IMR-90 (cell line): Measurements from ENCODE around the gene NCKAP5. TPM values are rescaled to one million over a fixed set of nuclear protein-coding genes. Genes with fewer than 3 reads are reported as not detected.

Experiments used
- ATAC-seq: fragments of 200-7000 bp; cut with Tn5 transposase; 2 replicates; pipeline ENCODE4 v1.9.1; 2020; ENCODE audit warnings: low read depth, mild to moderate bottlenecking, moderate library complexity
- BruUV-seq: library from RNA; stranded (reverse); fragments of 400-500 nt; replicated peaks from 2 replicates; lab custom pipeline; 2021; lab: Mats Ljungman, UMichigan
- CTCF ChIA-PET: fragments of 300-600 bp; formaldehyde crosslinking; extraction: SDS; loops from one replicate; lab custom pipeline; 2021; ENCODE audit warnings: antibody characterized with exemption; lab: Yijun Ruan, JAX
- POLR2A ChIA-PET: fragments of 300-600 bp; sonication (Branson Sonifier 250); formaldehyde crosslinking; loops from one replicate; lab custom pipeline; 2022; ENCODE audit warnings: antibody characterized with exemption; ENCODE audit not compliant: unreplicated experiment; lab: Charles Lee
- DNase-seq: peaks from one replicate; pipeline ENCODE4 v3.0.0; 2013
- H2AFZ ChIP-seq: replicated peaks from 2 replicates; pipeline ENCODE3; 2013; ENCODE audit warnings: low read length, mild to moderate bottlenecking; ENCODE audit not compliant: poor library complexity
- H2AK5ac ChIP-seq: 2 replicates; pipeline ENCODE4 v1.6.1; 2013; ENCODE audit warnings: low read depth, low read length, inconsistent platforms
- H2AK9ac ChIP-seq: replicated peaks from 2 replicates; pipeline ENCODE3; 2013; ENCODE audit warnings: mild to moderate bottlenecking, low read depth, low read length, moderate library complexity; ENCODE audit not compliant: poor library complexity
- H2BK120ac ChIP-seq: 2 replicates; pipeline ENCODE4 v1.6.1; 2013; ENCODE audit warnings: low read depth, low read length, inconsistent platforms
- H2BK15ac ChIP-seq: 3 replicates; pipeline ENCODE4 v1.6.1; 2013; ENCODE audit warnings: low read depth, low read length, inconsistent platforms
- H2BK20ac ChIP-seq: 2 replicates; pipeline ENCODE4 v1.6.1; 2013; ENCODE audit warnings: low read depth, mild to moderate bottlenecking, inconsistent platforms, low read length, moderate library complexity
- H2BK5ac ChIP-seq: 2 replicates; pipeline ENCODE4 v1.6.1; 2013; ENCODE audit warnings: mild to moderate bottlenecking, low read depth, low read length, inconsistent platforms; ENCODE audit not compliant: poor library complexity, severe bottlenecking
- H3K14ac ChIP-seq: replicated peaks from 2 replicates; pipeline ENCODE4 v1.6.1; 2013; ENCODE audit warnings: low read depth, low read length, inconsistent platforms
- H3K18ac ChIP-seq: 2 replicates; pipeline ENCODE4 v1.6.1; 2013; ENCODE audit warnings: low read depth, low read length, control low read depth
- H3K23ac ChIP-seq: 2 replicates; pipeline ENCODE4 v1.6.1; 2013; ENCODE audit warnings: low read depth, low read length, inconsistent platforms
- H3K27ac ChIP-seq: 2 replicates; pipeline ENCODE4 v1.5.1; 2013; ENCODE audit warnings: mild to moderate bottlenecking, control low read depth, low read length; ENCODE audit not compliant: insufficient read depth
- H3K27me3 ChIP-seq: 2 replicates; pipeline ENCODE4 v1.6.1; 2013; ENCODE audit warnings: low read length; ENCODE audit not compliant: control insufficient read depth, insufficient read depth
- H3K36me3 ChIP-seq: 2 replicates; pipeline ENCODE4 v1.6.1; 2013; ENCODE audit warnings: low read length, mixed read lengths; ENCODE audit not compliant: control insufficient read depth, insufficient read depth
- H3K4ac ChIP-seq: 2 replicates; pipeline ENCODE4 v1.6.1; 2013; ENCODE audit warnings: low read depth, low read length, inconsistent platforms
- H3K4me1 ChIP-seq: 2 replicates; pipeline ENCODE4 v1.6.1; 2013; ENCODE audit warnings: low read length, mixed read lengths; ENCODE audit not compliant: control insufficient read depth, insufficient read depth
- H3K4me2 ChIP-seq: 2 replicates; pipeline ENCODE4 v1.6.1; 2013; ENCODE audit warnings: low read depth, mild to moderate bottlenecking, control low read depth, low read length, moderate library complexity
- H3K4me3 ChIP-seq: 2 replicates; pipeline ENCODE4 v1.5.1; 2013; ENCODE audit warnings: low read depth, mild to moderate bottlenecking, control low read depth, low read length, moderate library complexity; ENCODE audit not compliant: insufficient read depth
- H3K56ac ChIP-seq: 2 replicates; pipeline ENCODE4 v1.6.1; 2013; ENCODE audit warnings: low read length, inconsistent platforms; ENCODE audit not compliant: insufficient read depth; ENCODE audit errors: extremely low read depth
- H3K79me1 ChIP-seq, 2 experiments: 2 replicates each; pipeline ENCODE4 v1.6.1; 2013; ENCODE audit warnings: low read length in 2 of 2, inconsistent platforms in 1 of 2, low read depth in 1 of 2
- H3K9ac ChIP-seq: 2 replicates; pipeline ENCODE4 v1.6.1; 2013; ENCODE audit warnings: low read depth, low read length, control low read depth
- H3K9me1 ChIP-seq: 2 replicates; pipeline ENCODE4 v1.6.1; 2013; ENCODE audit warnings: low read length, inconsistent platforms; ENCODE audit not compliant: insufficient read depth
- H3K9me3 ChIP-seq: 2 replicates; pipeline ENCODE4 v1.6.1; 2013; ENCODE audit warnings: low read length; ENCODE audit not compliant: control insufficient read depth, insufficient read depth
- H4K20me1 ChIP-seq: 2 replicates; pipeline ENCODE4 v1.6.1; 2013; ENCODE audit warnings: low read length, inconsistent platforms; ENCODE audit not compliant: insufficient read depth
- H4K5ac ChIP-seq: 2 replicates; pipeline ENCODE4 v1.6.1; 2013; ENCODE audit warnings: mild to moderate bottlenecking, low read depth, low read length, control low read depth
- H4K8ac ChIP-seq, 2 experiments: 2 replicates each; pipeline ENCODE4 v1.6.1; 2013; ENCODE audit warnings: low read depth in 2 of 2, low read length in 2 of 2, control low read depth in 1 of 2, inconsistent platforms in 1 of 2
- H4K91ac ChIP-seq: 2 replicates; pipeline ENCODE4 v1.6.1; 2013; ENCODE audit warnings: low read depth, low read length, inconsistent platforms; ENCODE audit not compliant: insufficient read depth
- MXI1 ChIP-seq: IDR thresholded peaks from 2 replicates; pipeline ENCODE4 v1.6.1; 2012; ENCODE audit warnings: low read depth, mild to moderate bottlenecking, low read length, moderate library complexity, borderline replicate concordance
- dilution Hi-C: fragments of 300-500 bp; cut with HindIII; formaldehyde crosslinking; loops from one replicate; pipeline ENCODE4 v1.14.3; 2018; ENCODE audit warnings: low sequenced_read_pairs; ENCODE audit not compliant: unreplicated experiment
- in situ Hi-C: fragments of 300-500 bp; cut with MboI; formaldehyde crosslinking; loops from 3 replicates; pipeline ENCODE4 v1.14.3; 2019; ENCODE audit warnings: low sequenced_read_pairs, inconsistent platforms, mixed read lengths
- intact Hi-C: fragments of 100-400 bp; cut with micrococcal nuclease; formaldehyde crosslinking; loops from 2 replicates; pipeline ENCODE4 v1.10.0; 2022
- polyA plus RNA-seq, 3 experiments: library from polyadenylated mRNA; depleted of rRNA; stranded (reverse); fragments of >200 nt; gene quantifications; 2 replicates each; pipeline ENCODE4 v1.2.3, GENCODE V29; 2012; ENCODE audit warnings: low replicate concordance in 1 of 3
- total RNA-seq: library from RNA; depleted of rRNA; stranded (reverse); fragments of >200 nt; gene quantifications from 2 replicates; pipeline ENCODE4 v1.2.3, GENCODE V29; 2012

The NCKAP5 gene
- total and polyA plus RNA-seq, 2 of the 4 experiments (the other 2 are of a cell fraction): 2.7 to 3.9 TPM

DNA sequence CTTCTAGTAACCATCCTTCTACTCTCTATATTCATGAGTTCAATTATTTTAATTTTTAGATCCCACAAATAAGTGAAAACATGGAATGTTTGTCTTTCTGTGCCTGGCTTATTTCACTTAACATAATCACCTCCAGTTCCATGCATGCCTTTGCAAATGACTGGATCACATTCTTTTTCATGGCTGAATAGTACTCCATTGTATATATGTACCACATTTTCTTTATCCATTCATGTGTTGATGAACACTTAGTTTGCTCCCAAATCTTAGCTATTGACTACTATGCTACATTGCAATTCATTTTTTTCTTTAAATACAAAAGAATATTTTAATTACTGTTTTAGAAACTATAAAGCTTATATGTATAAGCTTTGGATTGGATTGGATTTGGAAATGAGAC is 657.8 kb downstream of the NCKAP5 start:
- no peaks in the 10 kb centered on the region for H3K36me3 ChIP-seq
- H4K8ac ChIP-seq: no peak overlapping the region
- no peak overlapping the region for H2BK5ac ChIP-seq
- H3K4me2 ChIP-seq: no peak overlapping the region
- CTCF ChIA-PET: no interaction called here
- H3K9me3 ChIP-seq: no peaks in the 10 kb centered on the region
- no peak for ATAC-seq
- BruUV-seq: no TSS peak
- no peak overlapping the region for H2AK9ac ChIP-seq
- no peak overlapping the region for H4K5ac ChIP-seq
- H2AK5ac ChIP-seq: no peak overlapping the region
- no peak overlapping the region for H3K14ac ChIP-seq
- dilution Hi-C loops: no loop called here
- H2BK15ac ChIP-seq: no peak overlapping the region
- POLR2A ChIA-PET: no interaction called here
- no peak overlapping the region for H3K18ac ChIP-seq
- peaks cover 9% of the 10 kb centered on the region for H3K4me1 ChIP-seq
- H3K27me3 ChIP-seq: no peaks in the 10 kb centered on the region
- H4K91ac ChIP-seq: no peak overlapping the region
- H2AFZ ChIP-seq: no peak overlapping the region
- H3K4ac ChIP-seq: no peak overlapping the region
- no peak overlapping the region for H3K23ac ChIP-seq
- H3K79me1 ChIP-seq: peaks cover 0 to 15% of the 10 kb centered on the region in 2 experiments; a peak in 2 of 4 replicates
- in situ Hi-C loops: no loop called here
- no peak overlapping the region for H3K56ac ChIP-seq
- DNase-seq: no peak
- H3K9ac ChIP-seq: no peak overlapping the region
- H3K27ac ChIP-seq: no peak overlapping the region
- H4K20me1 ChIP-seq: no peaks in the 10 kb centered on the region; the same call in 1 of the 2 replicates
- no peak for TF ChIP-seq MXI1
- intact Hi-C loops: no loop called here
- no peak overlapping the region for H3K4me3 ChIP-seq
- H2BK20ac ChIP-seq: no peak overlapping the region
- no peak overlapping the region for H2BK120ac ChIP-seq
- peaks cover 9% of the 10 kb centered on the region; the same call in 1 of the 2 replicates for H3K9me1 ChIP-seq
